ENCODE measurements around the gene GATAD2A. TPM values are rescaled to one million over a fixed set of nuclear protein-coding genes. Genes with fewer than 3 reads are reported as not detected.

Gene GATAD2A
- total RNA-seq, 1 donor from 2014 or later = 304 TPM

GRCh38 chr19:19507354-19507753 lies 101.9 kb downstream of the GATAD2A start:
- DNase-seq (ENCODE audit: low read depth) = no peak
- TF ChIP-seq CTCF (IDR thresholded peaks at IDR 0.05; ENCODE audit: insufficient read depth, low read length, poor library complexity, severe bottlenecking) = no peak
- H3K4me3 ChIP-seq (ENCODE audit: low read depth, low read length) = no peak overlapping the region
- H3K27me3 ChIP-seq (ENCODE audit: control insufficient read depth, insufficient read depth, low read length) = no peaks in the 10 kb centered on the region
- no peaks in the 10 kb centered on the region for H3K36me3 ChIP-seq (ENCODE audit: control insufficient read depth, insufficient read depth, low read length)

- H3K27me3 ChIP-seq (ENCODE audit: control insufficient read depth, insufficient read depth, low read length) = no peaks in the 10 kb centered on the region
- H3K4me3 ChIP-seq (ENCODE audit: low read depth, low read length) = no peak overlapping the region
- no peak for DNase-seq (ENCODE audit: low read depth)
- H3K36me3 ChIP-seq (ENCODE audit: control insufficient read depth, insufficient read depth, low read length) = no peaks in the 10 kb centered on the region
- TF ChIP-seq CTCF (IDR thresholded peaks at IDR 0.05; ENCODE audit: insufficient read depth, low read length, poor library complexity, severe bottlenecking) = no peak
These were observed 102.7 kb downstream of the GATAD2A start for GRCh38 chr19:19508217-19508616.

- H3K36me3 ChIP-seq (ENCODE audit: control insufficient read depth, insufficient read depth, low read length) = no peaks in the 10 kb centered on the region
- no peak overlapping the region for H3K4me3 ChIP-seq (ENCODE audit: low read depth, low read length)
- H3K27me3 ChIP-seq (ENCODE audit: control insufficient read depth, insufficient read depth, low read length) = no peaks in the 10 kb centered on the region
- no peak for TF ChIP-seq CTCF (IDR thresholded peaks at IDR 0.05; ENCODE audit: insufficient read depth, low read length, poor library complexity, severe bottlenecking)
- DNase-seq (ENCODE audit: low read depth) = no peak
These were observed 105.0 kb downstream of the GATAD2A start for GRCh38 chr19:19510432-19510831.

GRCh38 chr19:19513682-19514081 lies 108.2 kb downstream of the GATAD2A start:
- no peaks in the 10 kb centered on the region for H3K27me3 ChIP-seq (ENCODE audit: control insufficient read depth, insufficient read depth, low read length)
- H3K36me3 ChIP-seq (ENCODE audit: control insufficient read depth, insufficient read depth, low read length) = no peaks in the 10 kb centered on the region
- no peak for TF ChIP-seq CTCF (IDR thresholded peaks at IDR 0.05; ENCODE audit: insufficient read depth, low read length, poor library complexity, severe bottlenecking)
- no peak for DNase-seq (ENCODE audit: low read depth)
- H3K4me3 ChIP-seq (ENCODE audit: low read depth, low read length) = no peak overlapping the region

GRCh38 chr19:19514215-19514657 lies 108.8 kb downstream of the GATAD2A start:
- Histone ChIP-seq H3K36me3 (ENCODE audit: control insufficient read depth, insufficient read depth, low read length) (no peaks in the 10 kb centered on the region), H3K4me3 (ENCODE audit: low read depth, low read length) (no peak overlapping the region), H3K27me3 (ENCODE audit: control insufficient read depth, insufficient read depth, low read length) (no peaks in the 10 kb centered on the region)
- no peak for TF ChIP-seq CTCF (IDR thresholded peaks at IDR 0.05; ENCODE audit: insufficient read depth, low read length, poor library complexity, severe bottlenecking)
- DNase-seq (ENCODE audit: low read depth) = no peak

GRCh38 chr19:19514881-19515641 lies 109.6 kb downstream of the GATAD2A start, which contains the start of gene TSSK6:
Gene TSSK6, minus strand, starts transcription at chr19:19515548. Its CDS starts 121 bp downstream, at chr19:19515427.
- peak within 1 kb of the TSS; percentile 82 for H3K4me3 ChIP-seq (ENCODE audit: low read depth, low read length)
- DNase-seq (ENCODE audit: low read depth) = no peak
- H3K36me3 ChIP-seq (ENCODE audit: control insufficient read depth, insufficient read depth, low read length) = no peaks in the 10 kb centered on the region
- H3K27me3 ChIP-seq (ENCODE audit: control insufficient read depth, insufficient read depth, low read length) = no peaks in the 10 kb centered on the region
- no peak for TF ChIP-seq CTCF (IDR thresholded peaks at IDR 0.05; ENCODE audit: insufficient read depth, low read length, poor library complexity, severe bottlenecking)

Data from kidney epithelial cell (primary cell).